Measurements from ENCODE around the gene RIMS3. TPM values are rescaled to one million over a fixed set of nuclear protein-coding genes. Genes with fewer than 3 reads are reported as not detected.

Gene RIMS3
- total RNA-seq, 1 experiment from 2014 or later = 2.9 TPM

GRCh38 chr1:40690771-40691537, 25.5 kb upstream of the RIMS3 start:
- peak; percentile 23 for DNase-seq
- intact Hi-C loops (cut with micrococcal nuclease) = loop anchor here (5.0 kb wide), 2 partner anchors 61 to 81 kb away; no protein-coding TSS in a partner anchor
- no peaks in the 10 kb centered on the region for H4K20me1 ChIP-seq (ENCODE audit: low read length)
- BruUV-seq (replicated peaks) = TSS peak; percentile 58
- TF ChIP-seq EZH2 (IDR thresholded peaks at IDR 0.05; ENCODE audit: low read length, unreplicated experiment) = no peak
- no peak for TF ChIP-seq EZH2phosphoT487 (IDR thresholded peaks at IDR 0.05; ENCODE audit: borderline replicate concordance, low read length)
- TF ChIP-seq, protein P1, sequence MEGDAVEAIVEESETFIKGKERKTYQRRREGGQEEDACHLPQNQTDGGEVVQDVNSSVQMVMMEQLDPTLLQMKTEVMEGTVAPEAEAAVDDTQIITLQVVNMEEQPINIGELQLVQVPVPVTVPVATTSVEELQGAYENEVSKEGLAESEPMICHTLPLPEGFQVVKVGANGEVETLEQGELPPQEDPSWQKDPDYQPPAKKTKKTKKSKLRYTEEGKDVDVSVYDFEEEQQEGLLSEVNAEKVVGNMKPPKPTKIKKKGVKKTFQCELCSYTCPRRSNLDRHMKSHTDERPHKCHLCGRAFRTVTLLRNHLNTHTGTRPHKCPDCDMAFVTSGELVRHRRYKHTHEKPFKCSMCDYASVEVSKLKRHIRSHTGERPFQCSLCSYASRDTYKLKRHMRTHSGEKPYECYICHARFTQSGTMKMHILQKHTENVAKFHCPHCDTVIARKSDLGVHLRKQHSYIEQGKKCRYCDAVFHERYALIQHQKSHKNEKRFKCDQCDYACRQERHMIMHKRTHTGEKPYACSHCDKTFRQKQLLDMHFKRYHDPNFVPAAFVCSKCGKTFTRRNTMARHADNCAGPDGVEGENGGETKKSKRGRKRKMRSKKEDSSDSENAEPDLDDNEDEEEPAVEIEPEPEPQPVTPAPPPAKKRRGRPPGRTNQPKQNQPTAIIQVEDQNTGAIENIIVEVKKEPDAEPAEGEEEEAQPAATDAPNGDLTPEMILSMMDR (conservative IDR thresholded peaks at IDR 0.05; ENCODE audit: low read depth, low read length) = no peak
- H3K9me2 ChIP-seq (replicated peaks; ENCODE audit: low read length) = no peaks in the 10 kb centered on the region
- H3K9me3 ChIP-seq (ENCODE audit: low read length) = no peaks in the 10 kb centered on the region
- CTCF ChIA-PET = interaction anchor here (0.6 to 1.0 kb wide), 2 partner anchors 84 to 1755 kb away, joined by 3 read pairs; no protein-coding TSS in a partner anchor
- peak overlapping the region; percentile 100 for H3K9ac ChIP-seq (ENCODE audit: low read length)
- no peak for ATAC-seq
- peak overlapping the region; percentile 95 for H3K27ac ChIP-seq (ENCODE audit: low read length)
- H2AFZ ChIP-seq (ENCODE audit: low read length) = peak overlapping the region; percentile 84
- H3K36me3 ChIP-seq (ENCODE audit: low read depth, low read length) = no peaks in the 10 kb centered on the region
- no peaks in the 10 kb centered on the region for H3F3A ChIP-seq (ENCODE audit: low read length, unreplicated experiment)
- no peaks in the 10 kb centered on the region for H3K27me3 ChIP-seq (ENCODE audit: low read length)
- peaks cover 32% of the 10 kb centered on the region for H3K4me1 ChIP-seq (ENCODE audit: insufficient read depth, low read length)
- peak overlapping the region; percentile 92 for H3K4me3 ChIP-seq (ENCODE audit: low read length)
- H3K4me2 ChIP-seq (ENCODE audit: low read length) = peak overlapping the region; percentile 98
- POLR2A ChIA-PET (ENCODE audit: unreplicated experiment) = interaction anchor here (0.6 to 1.0 kb wide), 2 partner anchors 21 to 164 kb away, joined by 3 to 16 read pairs; no protein-coding TSS in a partner anchor
- H3K79me2 ChIP-seq (ENCODE audit: low read length) = peaks cover 64% of the 10 kb centered on the region

DNA sequence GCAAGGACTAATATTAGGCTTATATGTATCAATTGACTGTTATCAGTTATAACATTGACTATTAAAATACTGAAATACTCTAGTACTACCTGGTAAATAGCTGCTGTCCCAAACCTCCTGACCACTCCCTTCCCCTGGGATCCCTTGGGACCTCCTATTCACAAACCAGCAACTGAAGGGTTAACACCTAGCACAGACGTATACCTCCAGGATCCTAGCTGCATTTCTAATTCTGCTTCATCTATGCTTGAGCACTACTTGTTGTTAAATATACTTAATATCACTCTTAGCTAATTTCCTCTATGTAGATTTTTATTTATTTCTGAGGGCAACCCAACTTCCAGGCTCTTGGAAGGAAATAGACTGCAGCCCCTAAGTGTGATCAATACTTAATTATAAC, 24.3 kb upstream of the RIMS3 start:
- Histone ChIP-seq H3K4me1 (ENCODE audit: insufficient read depth, low read length) (peaks cover 32% of the 10 kb centered on the region), H3K9me3 (ENCODE audit: low read length) (no peaks in the 10 kb centered on the region), H3K4me3 (ENCODE audit: low read length) (no peak overlapping the region), H4K20me1 (ENCODE audit: low read length) (no peaks in the 10 kb centered on the region), H3K79me2 (ENCODE audit: low read length) (peaks cover 52% of the 10 kb centered on the region), H3K9me2 (replicated peaks; ENCODE audit: low read length) (no peaks in the 10 kb centered on the region), H3F3A (ENCODE audit: low read length, unreplicated experiment) (no peaks in the 10 kb centered on the region), H3K36me3 (ENCODE audit: low read depth, low read length) (no peaks in the 10 kb centered on the region), H3K27me3 (ENCODE audit: low read length) (no peaks in the 10 kb centered on the region), H3K4me2 (ENCODE audit: low read length) (no peak overlapping the region), H3K27ac (ENCODE audit: low read length) (no peak overlapping the region), H2AFZ (ENCODE audit: low read length) (no peak overlapping the region), H3K9ac (ENCODE audit: low read length) (no peak overlapping the region)
- intact Hi-C loops (cut with micrococcal nuclease) = loop anchor here (5.0 kb wide), 2 partner anchors 63 to 83 kb away; no protein-coding TSS in a partner anchor
- POLR2A ChIA-PET (ENCODE audit: unreplicated experiment) = no interaction called here
- CTCF ChIA-PET = no interaction called here
- no peak for DNase-seq
- BruUV-seq (replicated peaks) = no TSS peak
- no peak for ATAC-seq
- TF ChIP-seq EZH2phosphoT487 (IDR thresholded peaks at IDR 0.05; ENCODE audit: borderline replicate concordance, low read length) (no peak), EZH2 (IDR thresholded peaks at IDR 0.05; ENCODE audit: low read length, unreplicated experiment) (no peak)
- TF ChIP-seq, protein P1 (conservative IDR thresholded peaks at IDR 0.05; ENCODE audit: low read depth, low read length) = no peak

DNA sequence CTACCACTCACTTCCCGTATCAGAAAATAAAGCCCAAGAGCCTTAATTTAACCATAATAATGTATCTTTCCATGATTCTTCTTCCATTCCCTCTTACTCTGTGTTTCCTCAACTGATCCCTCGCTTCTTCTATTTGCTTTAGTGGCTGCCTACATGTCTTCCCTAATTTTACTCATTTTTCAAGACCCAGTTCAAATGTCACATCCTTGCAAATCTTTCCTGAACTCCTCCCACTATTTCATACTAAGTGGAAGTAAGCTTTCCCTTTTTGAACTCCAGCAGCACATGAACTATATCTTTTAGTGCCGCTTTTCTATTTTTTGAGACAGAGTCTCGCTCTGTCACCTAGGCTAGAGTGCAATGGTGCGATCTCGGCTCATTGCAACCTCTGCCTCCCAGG, 22.2 kb upstream of the RIMS3 start:
- Histone ChIP-seq H3K9ac (ENCODE audit: low read length) (no peak overlapping the region), H3F3A (ENCODE audit: low read length, unreplicated experiment) (no peaks in the 10 kb centered on the region), H3K4me1 (ENCODE audit: insufficient read depth, low read length) (peaks cover 14% of the 10 kb centered on the region), H3K79me2 (ENCODE audit: low read length) (peaks cover 31% of the 10 kb centered on the region), H4K20me1 (ENCODE audit: low read length) (no peaks in the 10 kb centered on the region), H2AFZ (ENCODE audit: low read length) (no peak overlapping the region), H3K9me3 (ENCODE audit: low read length) (no peaks in the 10 kb centered on the region), H3K9me2 (replicated peaks; ENCODE audit: low read length) (no peaks in the 10 kb centered on the region), H3K4me2 (ENCODE audit: low read length) (no peak overlapping the region), H3K27ac (ENCODE audit: low read length) (no peak overlapping the region), H3K27me3 (ENCODE audit: low read length) (no peaks in the 10 kb centered on the region), H3K36me3 (ENCODE audit: low read depth, low read length) (no peaks in the 10 kb centered on the region), H3K4me3 (ENCODE audit: low read length) (no peak overlapping the region)
- no peak for ATAC-seq
- POLR2A ChIA-PET (ENCODE audit: unreplicated experiment) = no interaction called here
- CTCF ChIA-PET = no interaction called here
- intact Hi-C loops (cut with micrococcal nuclease) = no loop called here
- no peak for DNase-seq
- TF ChIP-seq, protein P1 (conservative IDR thresholded peaks at IDR 0.05; ENCODE audit: low read depth, low read length) = no peak
- no peak for TF ChIP-seq EZH2phosphoT487 (IDR thresholded peaks at IDR 0.05; ENCODE audit: borderline replicate concordance, low read length)
- TF ChIP-seq EZH2 (IDR thresholded peaks at IDR 0.05; ENCODE audit: low read length, unreplicated experiment) = no peak
- BruUV-seq (replicated peaks) = no TSS peak
